Spleen (tissue), 11 donors: ENCODE measurements around the gene NRG3. TPM values are rescaled to one million over a fixed set of nuclear protein-coding genes. Genes with fewer than 3 reads are reported as not detected.

Experiments
- DNase-seq: peaks from one replicate; pipeline ENCODE4 v3.0.0-alpha.2; 2020
- H3K27ac ChIP-seq, 8 donors: fragments of 200-600 bp; sonication (generic) in 7 of 8; 1 replicate in 4 of 8; 2 replicates in 4 of 8; pipeline versions ENCODE4 v1.5.0 to v1.8.0; 2016 to 2021; ENCODE audit warnings: inconsistent platforms in 4 of 8, mild to moderate bottlenecking in 4 of 8, moderate library complexity in 1 of 8
- H3K27me3 ChIP-seq, 7 donors: fragments of 200-600 bp; sonication (generic) in 6 of 7; replicated peaks in 1 of 7; 1 replicate in 4 of 7; 2 replicates in 3 of 7; pipeline versions ENCODE4 v1.5.0 to v1.8.0; 2016 to 2021; ENCODE audit warnings: inconsistent platforms in 3 of 7, mild to moderate bottlenecking in 1 of 7
- H3K36me3 ChIP-seq, 6 donors: fragments of 200-600 bp; sonication (generic) in 5 of 6; 1 replicate in 4 of 6; 2 replicates in 2 of 6; pipeline versions ENCODE4 v1.5.0 to v1.8.0; 2016 to 2021; ENCODE audit warnings: inconsistent platforms in 2 of 6
- H3K4me1 ChIP-seq, 6 donors: fragments of 200-600 bp; sonication (generic) in 5 of 6; 1 replicate in 3 of 6; 2 replicates in 3 of 6; pipeline versions ENCODE4 v1.5.0 to v1.8.0; 2016 to 2021; ENCODE audit warnings: inconsistent platforms in 3 of 6
- H3K4me3 ChIP-seq, 8 donors: fragments of 200-600 bp; sonication (generic) in 7 of 8; 1 replicate in 4 of 8; 2 replicates in 4 of 8; pipeline versions ENCODE4 v1.5.0 to v1.8.0; 2016 to 2021; ENCODE audit warnings: inconsistent platforms in 4 of 8, mild to moderate bottlenecking in 4 of 8, moderate library complexity in 2 of 8
- H3K9me3 ChIP-seq, 8 donors: fragments of 200-600 bp; sonication (generic) in 7 of 8; 1 replicate in 4 of 8; 2 replicates in 4 of 8; pipeline versions ENCODE4 v1.5.0 to v1.8.0; 2016 to 2021; ENCODE audit warnings: inconsistent platforms in 4 of 8
- POLR2A ChIP-seq, 3 donors: fragments of 450-650 bp; IDR thresholded peaks; one replicate each; pipeline ENCODE4 v1.5.1; 2017; ENCODE audit warnings: antibody characterized with exemption in 3 of 3, mild to moderate bottlenecking in 1 of 3
- POLR2AphosphoS5 ChIP-seq, 3 donors: sonication (generic); formaldehyde crosslinking; IDR thresholded peaks; one replicate each; pipeline ENCODE4 v1.5.1; 2017; ENCODE audit warnings: antibody characterized with exemption in 3 of 3
- WGBS, 5 donors: extraction: QIAGEN DNeasy Blood & Tissue Kit in 3 of 5; methylation state at CpG; one replicate each; pipeline versions ENCODE4 v1.1.5 to v1.1.7; 2013 to 2018; 5-methylcytosine and 5-hydroxymethylcytosine counted together
- intact Hi-C: fragments of 100-400 bp; cut with DNase I; formaldehyde crosslinking; loops from one replicate; pipeline ENCODE4 v1.15.0; 2023; ENCODE audit warnings: low total_unique reads
- polyA plus RNA-seq, 3 donors: library from polyadenylated mRNA; stranded (reverse); fragments of 200-250 nt; gene quantifications; one replicate each; pipeline ENCODE4 v1.2.1, GENCODE V29; 2013
- total RNA-seq, 7 donors: library from RNA; depleted of rRNA in 3 of 7; stranded (reverse); fragments of >200 nt in 3 of 7; fragmentation: NEBNext Ultra II Directional in 4 of 7; extraction: Animal tissue kit (Norgen Biotek cat#: 25700) in 4 of 7; gene quantifications; one replicate each; pipeline versions ENCODE4 v1.1.0 to v1.2.1, GENCODE V29; 2016 to 2021
- TF ChIP-seq, protein P1 (sequence below), 11 experiments: fragments of 200-600 bp in 7 of 11; fragments of 450-650 bp in 4 of 11; sonication (generic) in 4 of 11; IDR thresholded peaks in 8 of 11; conservative IDR thresholded peaks in 3 of 11; 1 replicate in 7 of 11; 2 replicates in 4 of 11; pipeline versions ENCODE4 v1.4.0 to v1.8.0; 2016 to 2021; ENCODE audit warnings: antibody characterized with exemption in 11 of 11, inconsistent platforms in 4 of 11, mild to moderate bottlenecking in 1 of 11
- donor health status: healthy with polysubstance abuse.
- donor health status: DM: no; HTN: no; CAD: no; lungs with moderate emphysema.
- donor health status: DM: no; HTN: no; CAD: no.
- donor health status: Bipolar disorder and iron deficiency.
- donor health status: healthy.
- donor health status: DM: no; HTN: no; CAD: no.
- donor health status: DM: yes; HTN: yes; CAD: no.

NRG3 gene
- total and polyA plus RNA-seq, 10 donors: 0.10 to 0.22 (median 0.21) TPM; not detected in 7

DNA sequence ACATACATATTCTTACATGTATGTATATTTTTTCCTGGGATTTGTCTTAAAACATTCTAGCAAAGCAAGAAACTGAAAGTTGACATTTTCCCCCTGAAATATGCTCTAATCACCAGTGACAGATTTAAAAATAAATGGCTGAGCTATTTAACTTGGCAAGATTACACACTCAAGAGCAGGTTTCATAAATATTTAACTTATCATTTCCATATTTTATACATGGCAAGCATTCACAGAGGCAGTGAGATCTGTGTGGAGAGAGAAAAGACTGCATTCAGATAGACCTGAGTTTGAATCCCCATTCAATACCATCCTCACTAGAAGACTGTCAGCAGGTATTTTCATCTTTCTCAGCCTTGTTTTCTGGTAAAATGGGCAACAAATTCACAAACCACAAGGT lies 1043.0 kb downstream of the NRG3 start:
- no peaks in the 10 kb centered on the region for H3K4me1 ChIP-seq
- H3K9me3 ChIP-seq: peaks cover 0 to 10% (median 0%) of the 10 kb centered on the region in 8 donors
- no peak for DNase-seq
- H3K4me3 ChIP-seq: no peak overlapping the region
- intact Hi-C loops: no loop called here
- H3K27me3 ChIP-seq: no peaks in the 10 kb centered on the region
- no peak overlapping the region for H3K27ac ChIP-seq
- no peak for TF ChIP-seq POLR2A (IDR thresholded peaks at IDR 0.05)
- TF ChIP-seq, protein P1, sequence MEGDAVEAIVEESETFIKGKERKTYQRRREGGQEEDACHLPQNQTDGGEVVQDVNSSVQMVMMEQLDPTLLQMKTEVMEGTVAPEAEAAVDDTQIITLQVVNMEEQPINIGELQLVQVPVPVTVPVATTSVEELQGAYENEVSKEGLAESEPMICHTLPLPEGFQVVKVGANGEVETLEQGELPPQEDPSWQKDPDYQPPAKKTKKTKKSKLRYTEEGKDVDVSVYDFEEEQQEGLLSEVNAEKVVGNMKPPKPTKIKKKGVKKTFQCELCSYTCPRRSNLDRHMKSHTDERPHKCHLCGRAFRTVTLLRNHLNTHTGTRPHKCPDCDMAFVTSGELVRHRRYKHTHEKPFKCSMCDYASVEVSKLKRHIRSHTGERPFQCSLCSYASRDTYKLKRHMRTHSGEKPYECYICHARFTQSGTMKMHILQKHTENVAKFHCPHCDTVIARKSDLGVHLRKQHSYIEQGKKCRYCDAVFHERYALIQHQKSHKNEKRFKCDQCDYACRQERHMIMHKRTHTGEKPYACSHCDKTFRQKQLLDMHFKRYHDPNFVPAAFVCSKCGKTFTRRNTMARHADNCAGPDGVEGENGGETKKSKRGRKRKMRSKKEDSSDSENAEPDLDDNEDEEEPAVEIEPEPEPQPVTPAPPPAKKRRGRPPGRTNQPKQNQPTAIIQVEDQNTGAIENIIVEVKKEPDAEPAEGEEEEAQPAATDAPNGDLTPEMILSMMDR (IDR thresholded peaks at IDR 0.05 in 8 of 11, conservative IDR thresholded peaks at IDR 0.05 in 3 of 11): no peak
- no peak for TF ChIP-seq POLR2AphosphoS5 (IDR thresholded peaks at IDR 0.05)
- H3K36me3 ChIP-seq: no peaks in the 10 kb centered on the region

- Histone ChIP-seq H3K4me3 (no peak overlapping the region), H3K9me3 (peaks cover 0 to 7% (median 0%) of the 10 kb centered on the region in 8 donors), H3K27me3 (no peaks in the 10 kb centered on the region), H3K4me1 (no peaks in the 10 kb centered on the region), H3K36me3 (no peaks in the 10 kb centered on the region), H3K27ac (no peak overlapping the region)
- no peak for DNase-seq
- intact Hi-C loops: no loop called here
- 82 to 91% (median 88%) methylated on average over 4 of the region's 4 CpGs for WGBS, 5 donors
- no peak for TF ChIP-seq POLR2A (IDR thresholded peaks at IDR 0.05)
- TF ChIP-seq POLR2AphosphoS5 (IDR thresholded peaks at IDR 0.05): no peak
- TF ChIP-seq, protein P1 (IDR thresholded peaks at IDR 0.05 in 8 of 11, conservative IDR thresholded peaks at IDR 0.05 in 3 of 11): no peak
These were observed 1047.1 kb downstream of the NRG3 start for GRCh38 chr10:82922046-82922445.

DNA sequence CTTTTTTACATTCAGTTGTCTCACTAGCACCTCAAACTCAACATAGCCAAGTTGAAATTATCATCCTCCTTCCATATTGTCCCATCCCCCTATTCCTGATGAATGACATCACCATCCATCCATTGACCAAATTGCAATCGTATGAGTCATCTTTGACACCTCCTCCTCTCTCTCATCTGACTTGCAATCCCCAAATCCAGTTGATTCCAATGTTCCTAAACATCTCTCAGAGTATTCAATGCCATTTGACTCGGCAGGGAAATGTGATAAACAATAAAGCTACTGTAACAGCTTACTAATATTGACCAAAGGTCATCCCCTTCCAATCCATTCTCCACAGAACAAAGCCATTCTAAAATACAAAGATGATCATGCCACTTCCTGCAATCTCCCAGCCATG lies 1047.8 kb downstream of the NRG3 start:
- no peaks in the 10 kb centered on the region for H3K36me3 ChIP-seq
- peaks cover 0 to 7% (median 0%) of the 10 kb centered on the region in 8 donors for H3K9me3 ChIP-seq
- H3K4me1 ChIP-seq: no peaks in the 10 kb centered on the region
- no peaks in the 10 kb centered on the region for H3K27me3 ChIP-seq
- WGBS, 5 donors: 66 to 76% (median 75%) methylated on average over 2 of the region's 2 CpGs
- DNase-seq: no peak
- no peak overlapping the region for H3K27ac ChIP-seq
- intact Hi-C loops: no loop called here
- H3K4me3 ChIP-seq: no peak overlapping the region
- TF ChIP-seq, protein P1 (IDR thresholded peaks at IDR 0.05 in 8 of 11, conservative IDR thresholded peaks at IDR 0.05 in 3 of 11): no peak
- TF ChIP-seq POLR2AphosphoS5 (IDR thresholded peaks at IDR 0.05) (no peak), POLR2A (IDR thresholded peaks at IDR 0.05) (no peak)

- Histone ChIP-seq H3K4me1 (no peaks in the 10 kb centered on the region), H3K36me3 (no peaks in the 10 kb centered on the region), H3K4me3 (no peak overlapping the region), H3K27ac (no peak overlapping the region), H3K27me3 (no peaks in the 10 kb centered on the region), H3K9me3 (peaks cover 0 to 4% (median 0%) of the 10 kb centered on the region in 8 donors)
- WGBS, 5 donors: 59 to 77% (median 67%) methylated on average over 1 of the region's 1 CpG
- DNase-seq: no peak
- no peak for TF ChIP-seq POLR2A (IDR thresholded peaks at IDR 0.05)
- TF ChIP-seq POLR2AphosphoS5 (IDR thresholded peaks at IDR 0.05): no peak
- TF ChIP-seq, protein P1 (IDR thresholded peaks at IDR 0.05 in 8 of 11, conservative IDR thresholded peaks at IDR 0.05 in 3 of 11): no peak
- intact Hi-C loops: no loop called here
These were observed 1049.7 kb downstream of the NRG3 start for GRCh38 chr10:82924711-82925110.
